Measurements from ENCODE around the gene SLC5A11.
"Not testable (repeated sequence)": the region's sequence is repeated elsewhere in the genome, so short reads cannot be mapped to it uniquely, and the experiment has no call there.

Gene SLC5A11

DNA sequence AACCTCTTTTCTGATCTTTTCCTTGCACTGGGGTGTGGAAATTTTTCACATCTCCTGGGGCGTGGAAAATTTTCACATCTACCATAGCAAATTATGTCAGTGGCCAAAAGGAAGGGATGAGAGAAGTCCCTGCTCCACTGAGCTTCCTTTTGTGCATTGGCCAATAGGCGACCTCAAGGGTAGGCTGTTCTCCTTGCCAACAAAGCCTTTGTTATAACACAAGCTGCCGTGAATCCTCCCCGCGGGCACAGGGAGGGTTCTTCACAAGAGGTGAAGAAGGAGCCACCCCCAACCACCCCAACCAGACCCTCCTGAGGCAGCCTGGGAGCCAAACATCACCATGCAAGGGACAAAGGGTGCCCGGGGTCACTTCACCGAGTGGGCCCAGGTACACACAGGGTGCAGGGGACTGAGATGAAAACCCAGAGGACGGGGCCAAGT is 6.5 kb downstream of the SLC5A11 start:
- DNase-seq (ENCODE audit: low read depth), result no peak
- TF ChIP-seq MYC (IDR thresholded peaks at IDR 0.05; ENCODE audit: low read depth, low read length) (no peak), POLR2A (IDR thresholded peaks at IDR 0.05; ENCODE audit: extremely low read depth, insufficient read length) (no peak)
- TF ChIP-seq, protein P1, sequence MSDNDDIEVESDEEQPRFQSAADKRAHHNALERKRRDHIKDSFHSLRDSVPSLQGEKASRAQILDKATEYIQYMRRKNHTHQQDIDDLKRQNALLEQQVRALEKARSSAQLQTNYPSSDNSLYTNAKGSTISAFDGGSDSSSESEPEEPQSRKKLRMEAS (IDR thresholded peaks at IDR 0.05; ENCODE audit: low read depth, low read length), result no peak
- TF ChIP-seq, protein P2, sequence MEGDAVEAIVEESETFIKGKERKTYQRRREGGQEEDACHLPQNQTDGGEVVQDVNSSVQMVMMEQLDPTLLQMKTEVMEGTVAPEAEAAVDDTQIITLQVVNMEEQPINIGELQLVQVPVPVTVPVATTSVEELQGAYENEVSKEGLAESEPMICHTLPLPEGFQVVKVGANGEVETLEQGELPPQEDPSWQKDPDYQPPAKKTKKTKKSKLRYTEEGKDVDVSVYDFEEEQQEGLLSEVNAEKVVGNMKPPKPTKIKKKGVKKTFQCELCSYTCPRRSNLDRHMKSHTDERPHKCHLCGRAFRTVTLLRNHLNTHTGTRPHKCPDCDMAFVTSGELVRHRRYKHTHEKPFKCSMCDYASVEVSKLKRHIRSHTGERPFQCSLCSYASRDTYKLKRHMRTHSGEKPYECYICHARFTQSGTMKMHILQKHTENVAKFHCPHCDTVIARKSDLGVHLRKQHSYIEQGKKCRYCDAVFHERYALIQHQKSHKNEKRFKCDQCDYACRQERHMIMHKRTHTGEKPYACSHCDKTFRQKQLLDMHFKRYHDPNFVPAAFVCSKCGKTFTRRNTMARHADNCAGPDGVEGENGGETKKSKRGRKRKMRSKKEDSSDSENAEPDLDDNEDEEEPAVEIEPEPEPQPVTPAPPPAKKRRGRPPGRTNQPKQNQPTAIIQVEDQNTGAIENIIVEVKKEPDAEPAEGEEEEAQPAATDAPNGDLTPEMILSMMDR (IDR thresholded peaks at IDR 0.05; ENCODE audit: low read depth, low read length), result no peak
- H3K4me3 ChIP-seq (ENCODE audit: low read depth, low read length), result no peak overlapping the region

DNA sequence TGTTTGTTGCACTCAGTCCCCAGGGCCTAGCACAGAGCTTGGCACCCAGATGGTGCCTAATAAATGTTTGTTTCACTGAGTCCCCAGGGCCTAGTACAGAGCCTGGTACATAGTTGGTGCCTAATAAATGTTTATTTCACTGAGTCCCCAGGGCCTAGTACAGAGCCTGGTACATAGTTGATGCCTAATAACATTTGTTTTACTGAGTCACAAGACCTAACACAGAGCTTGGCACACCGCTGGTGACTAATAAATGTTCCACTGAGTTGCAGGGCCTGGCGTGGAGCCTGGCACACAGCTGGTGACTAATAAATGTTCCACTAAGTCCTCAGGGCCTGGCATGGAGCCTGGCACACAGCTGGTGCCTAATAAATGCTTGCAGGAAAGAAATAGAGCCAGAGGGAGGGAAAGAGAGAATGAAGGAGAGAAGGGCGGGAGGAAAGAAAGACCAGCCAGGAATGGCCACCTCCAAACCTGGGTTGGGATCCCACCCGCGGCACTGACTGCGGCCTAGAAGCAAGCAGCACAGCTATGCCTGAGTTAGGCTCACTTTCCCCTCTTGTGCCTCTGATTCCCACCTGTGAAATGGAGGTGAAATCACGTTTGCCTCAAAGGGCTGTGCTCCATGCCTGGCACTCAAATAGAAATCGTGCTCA is 7.5 kb downstream of the SLC5A11 start:
- TF ChIP-seq, protein P2 (IDR thresholded peaks at IDR 0.05; ENCODE audit: low read depth, low read length), result no peak
- TF ChIP-seq MYC (IDR thresholded peaks at IDR 0.05; ENCODE audit: low read depth, low read length), result no peak
- TF ChIP-seq, protein P1 (IDR thresholded peaks at IDR 0.05; ENCODE audit: low read depth, low read length), result no peak
- no peak for TF ChIP-seq POLR2A (IDR thresholded peaks at IDR 0.05; ENCODE audit: extremely low read depth, insufficient read length)
- no peak overlapping the region for H3K4me3 ChIP-seq (ENCODE audit: low read depth, low read length)
- no peak for DNase-seq (ENCODE audit: low read depth)

DNA sequence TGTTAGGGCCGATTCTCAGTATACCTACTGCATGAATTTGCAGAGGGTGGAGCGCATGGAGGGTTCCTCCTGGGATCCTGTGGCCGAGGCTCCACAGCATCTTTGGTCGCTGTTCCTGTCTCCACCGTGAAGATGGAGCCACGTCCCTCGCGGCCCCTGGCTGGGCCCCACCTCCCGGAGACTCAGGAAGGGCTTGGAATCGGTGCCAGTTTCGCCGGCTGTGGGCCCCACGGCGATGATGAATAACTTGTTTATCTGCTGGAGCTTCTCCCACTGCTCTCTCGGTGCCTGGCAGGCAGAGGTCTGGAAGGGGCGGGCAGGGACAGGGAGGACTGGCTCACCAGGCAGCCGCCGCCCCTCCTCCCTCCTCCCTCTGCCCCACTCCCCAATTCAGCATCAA is 8.1 kb downstream of the SLC5A11 start:
- no peak for DNase-seq (ENCODE audit: low read depth)
- H3K4me3 ChIP-seq (ENCODE audit: low read depth, low read length), result no peak overlapping the region
- TF ChIP-seq, protein P1 (IDR thresholded peaks at IDR 0.05; ENCODE audit: low read depth, low read length), result no peak
- TF ChIP-seq POLR2A (IDR thresholded peaks at IDR 0.05; ENCODE audit: extremely low read depth, insufficient read length), result no peak
- TF ChIP-seq, protein P2 (IDR thresholded peaks at IDR 0.05; ENCODE audit: low read depth, low read length), result no peak
- TF ChIP-seq MYC (IDR thresholded peaks at IDR 0.05; ENCODE audit: low read depth, low read length), result no peak

DNA sequence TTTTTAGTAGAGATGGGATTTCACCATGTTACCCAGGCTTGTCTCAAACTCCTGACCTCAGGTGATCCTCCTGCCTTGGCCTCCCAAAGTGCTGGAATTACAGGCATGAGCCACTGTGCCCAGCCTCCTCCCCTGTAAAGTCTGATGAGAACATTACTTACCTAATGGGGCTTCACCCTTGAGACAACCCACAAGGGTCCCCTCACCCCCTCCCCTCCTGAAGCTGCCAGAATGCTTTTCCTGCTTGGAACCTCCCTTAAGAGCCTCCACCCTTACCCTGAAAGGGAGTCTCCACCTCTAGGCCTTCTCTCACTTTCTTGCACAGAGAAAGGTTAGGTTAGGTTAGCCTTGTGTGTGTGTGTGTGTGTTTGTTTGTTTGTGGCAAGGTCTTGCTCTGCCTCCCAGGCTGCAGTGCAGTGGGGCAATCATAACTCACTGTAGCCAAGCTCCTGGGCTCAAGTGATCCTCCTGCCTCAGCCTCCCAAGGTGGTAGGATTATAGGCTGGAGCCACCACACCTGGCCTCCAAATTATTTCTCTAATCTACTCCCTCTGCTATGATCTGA is 8.9 kb downstream of the SLC5A11 start:
- H3K4me3 ChIP-seq (ENCODE audit: low read depth, low read length), result no peak overlapping the region
- DNase-seq (ENCODE audit: low read depth), result no peak
- TF ChIP-seq POLR2A (IDR thresholded peaks at IDR 0.05; ENCODE audit: extremely low read depth, insufficient read length) (no peak), MYC (IDR thresholded peaks at IDR 0.05; ENCODE audit: low read depth, low read length) (no peak)
- TF ChIP-seq, protein P1 (IDR thresholded peaks at IDR 0.05; ENCODE audit: low read depth, low read length), result no peak
- TF ChIP-seq, protein P2 (IDR thresholded peaks at IDR 0.05; ENCODE audit: low read depth, low read length), result no peak

DNA sequence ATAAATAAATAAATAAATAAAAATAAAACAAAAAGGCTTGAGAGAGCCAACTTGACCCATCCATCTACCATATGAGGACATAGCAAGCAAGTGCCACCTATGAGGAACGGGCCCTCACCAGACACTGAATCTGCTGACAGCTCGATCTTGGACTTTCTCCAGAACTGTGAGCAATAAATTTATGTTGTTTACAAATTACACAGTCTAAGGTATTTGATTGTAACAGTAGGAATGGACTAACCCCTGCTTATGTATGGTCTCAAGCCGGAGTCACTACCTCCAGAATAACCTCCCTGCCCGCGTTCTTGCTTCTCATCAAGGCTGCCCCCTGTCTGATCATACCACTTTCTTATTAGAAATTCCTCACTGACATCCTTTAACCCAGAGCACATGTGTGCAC is 9.9 kb downstream of the SLC5A11 start:
- no peak overlapping the region for H3K4me3 ChIP-seq (ENCODE audit: low read depth, low read length)
- DNase-seq (ENCODE audit: low read depth), result no peak
- TF ChIP-seq, protein P1 (IDR thresholded peaks at IDR 0.05; ENCODE audit: low read depth, low read length), result no peak
- TF ChIP-seq MYC (IDR thresholded peaks at IDR 0.05; ENCODE audit: low read depth, low read length) (no peak), POLR2A (IDR thresholded peaks at IDR 0.05; ENCODE audit: extremely low read depth, insufficient read length) (no peak)
- TF ChIP-seq, protein P2 (IDR thresholded peaks at IDR 0.05; ENCODE audit: low read depth, low read length), result no peak

DNA sequence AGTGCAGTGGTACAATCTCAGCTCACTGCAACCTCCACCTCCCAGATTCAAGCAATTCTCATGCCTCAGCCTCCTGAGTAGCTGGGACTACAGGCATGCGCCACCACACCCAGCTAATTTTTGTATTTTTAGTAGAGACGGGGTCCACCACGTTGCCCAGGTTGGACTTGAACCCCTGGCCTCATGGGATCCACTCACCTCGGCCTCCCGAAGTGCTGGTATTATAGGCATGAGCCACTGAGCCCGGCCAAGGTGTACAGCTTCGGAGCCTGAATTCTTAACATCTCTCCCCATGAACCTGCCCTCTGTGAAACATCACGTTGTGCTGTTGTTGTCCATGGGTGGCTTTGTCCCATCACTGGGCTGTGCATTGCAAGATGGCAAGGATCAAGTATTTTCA is 11.1 kb downstream of the SLC5A11 start:
- H3K4me3 ChIP-seq (ENCODE audit: low read depth, low read length); DNase-seq (ENCODE audit: low read depth): not testable (repeated sequence)

Data from NB4 (cell line).